Activated naive CD4-positive, alpha-beta T cell treated with anti-CD3 and anti-CD28 coated beads, Interleukin-2, amount 10 ng/mL, durations not matched to agents 7 days and 5 days (primary cell): Measurements from ENCODE around the gene CASR.
"Not testable (repeated sequence)": the region's sequence is repeated elsewhere in the genome, so short reads cannot be mapped to it uniquely, and the experiment has no call there.

ENCODE experiments used
- CTCF ChIA-PET: fragments of 350-600 bp; sonication (Branson Sonifier 250); formaldehyde crosslinking; loops from one replicate; lab custom pipeline; 2021; ENCODE audit warnings: antibody characterized with exemption; lab: Charles Lee
- DNase-seq: peaks from one replicate; pipeline ENCODE4 v3.0.0-alpha.2; 2020
- H3K27ac Mint-ChIP-seq: one replicate; pipeline ENCODE4 v1.8.0; 2021; ENCODE audit warnings: mild to moderate bottlenecking, moderate library complexity, mixed read lengths
- H3K27me3 Mint-ChIP-seq: one replicate; pipeline ENCODE4 v1.8.0; 2021; ENCODE audit warnings: mild to moderate bottlenecking, mixed read lengths
- H3K36me3 Mint-ChIP-seq: one replicate; pipeline ENCODE4 v1.8.0; 2021; ENCODE audit warnings: mixed read lengths
- H3K4me1 Mint-ChIP-seq: one replicate; pipeline ENCODE4 v1.8.0; 2021; ENCODE audit warnings: mixed read lengths
- H3K4me3 Mint-ChIP-seq: one replicate; pipeline ENCODE4 v1.8.0; 2021; ENCODE audit warnings: mild to moderate bottlenecking, moderate library complexity, mixed read lengths
- H3K9me3 Mint-ChIP-seq: one replicate; pipeline ENCODE4 v1.8.0; 2021; ENCODE audit warnings: mixed read lengths

The CASR gene

GRCh38 chr3:122188737-122189136, 5.3 kb downstream of the CASR start:
- no peak for DNase-seq
- Mint-ChIP-seq H3K4me3 (no peak overlapping the region), H3K27ac (no peak overlapping the region), H3K27me3 (peaks cover 50% of the 10 kb centered on the region), H3K4me1 (peaks cover under 1% of the 10 kb centered on the region), H3K9me3 (no peaks in the 10 kb centered on the region), H3K36me3 (no peaks in the 10 kb centered on the region)
- CTCF ChIA-PET = no interaction called here

- Mint-ChIP-seq H3K9me3 (no peaks in the 10 kb centered on the region), H3K4me1 (no peaks in the 10 kb centered on the region), H3K36me3 (no peaks in the 10 kb centered on the region), H3K27ac (no peak overlapping the region), H3K27me3 (peaks cover 44% of the 10 kb centered on the region), H3K4me3 (no peak overlapping the region)
- CTCF ChIA-PET = interaction anchor here (0.6 kb wide), 1 partner anchor 15 kb away, joined by 3 read pairs; no protein-coding TSS in a partner anchor
- no peak for DNase-seq
These were observed 5.9 kb downstream of the CASR start for GRCh38 chr3:122189357-122189756.

- H3K36me3 Mint-ChIP-seq = no peaks in the 10 kb centered on the region
- H3K4me1 Mint-ChIP-seq = no peaks in the 10 kb centered on the region
- no peaks in the 10 kb centered on the region for H3K9me3 Mint-ChIP-seq
- H3K4me3 Mint-ChIP-seq = no peak overlapping the region
- CTCF ChIA-PET = no interaction called here
- DNase-seq = no peak
- H3K27me3 Mint-ChIP-seq = peaks cover 32% of the 10 kb centered on the region
- H3K27ac Mint-ChIP-seq = no peak overlapping the region
These were observed 7.1 kb downstream of the CASR start for GRCh38 chr3:122190525-122190924.

GRCh38 chr3:122198966-122199365, 15.5 kb downstream of the CASR start:
- peaks cover 7% of the 10 kb centered on the region for H3K27me3 Mint-ChIP-seq
- CTCF ChIA-PET = interaction anchor here (0.7 kb wide), 1 partner anchor 586 kb away, joined by 3 read pairs; no protein-coding TSS in a partner anchor
- no peak for DNase-seq
- H3K27ac Mint-ChIP-seq = no peak overlapping the region
- no peak overlapping the region for H3K4me3 Mint-ChIP-seq
- no peaks in the 10 kb centered on the region for H3K36me3 Mint-ChIP-seq
- H3K9me3 Mint-ChIP-seq = no peaks in the 10 kb centered on the region
- no peaks in the 10 kb centered on the region for H3K4me1 Mint-ChIP-seq

GRCh38 chr3:122199552-122199951, 16.1 kb downstream of the CASR start:
- CTCF ChIA-PET = interaction anchor here (0.8 kb wide), 1 partner anchor 98 kb away, joined by 3 read pairs; no protein-coding TSS in a partner anchor
- no peaks in the 10 kb centered on the region for H3K9me3 Mint-ChIP-seq

GRCh38 chr3:122200661-122201060, 17.2 kb downstream of the CASR start:
- CTCF ChIA-PET = interaction anchor here (0.8 kb wide), 1 partner anchor 99 kb away, joined by 3 read pairs; no protein-coding TSS in a partner anchor
- H3K4me3 Mint-ChIP-seq = no peak overlapping the region
- peaks cover 7% of the 10 kb centered on the region for H3K27me3 Mint-ChIP-seq
- H3K27ac Mint-ChIP-seq = no peak overlapping the region
- H3K36me3 Mint-ChIP-seq = no peaks in the 10 kb centered on the region
- no peak for DNase-seq
- H3K4me1 Mint-ChIP-seq = no peaks in the 10 kb centered on the region
- no peaks in the 10 kb centered on the region for H3K9me3 Mint-ChIP-seq

More at GRCh38 chr3:122199552-122199951, 16.1 kb downstream of the CASR start:
- Mint-ChIP-seq H3K27ac (no peak overlapping the region), H3K4me3 (no peak overlapping the region), H3K4me1 (no peaks in the 10 kb centered on the region), H3K27me3 (peaks cover 7% of the 10 kb centered on the region), H3K36me3 (no peaks in the 10 kb centered on the region)
- no peak for DNase-seq

GRCh38 chr3:122201476-122201875, 18.0 kb downstream of the CASR start:
- DNase-seq, H3K9me3 Mint-ChIP-seq, H3K4me1 Mint-ChIP-seq, H3K27me3 Mint-ChIP-seq, H3K4me3 Mint-ChIP-seq, H3K27ac Mint-ChIP-seq, H3K36me3 Mint-ChIP-seq, CTCF ChIA-PET: not testable (repeated sequence)

GRCh38 chr3:122208579-122208978, 25.1 kb downstream of the CASR start:
- CTCF ChIA-PET = no interaction called here

GRCh38 chr3:122213650-122214049, 30.2 kb downstream of the CASR start:
- no peak overlapping the region for H3K4me3 Mint-ChIP-seq
- DNase-seq = no peak
- H3K4me1 Mint-ChIP-seq = no peaks in the 10 kb centered on the region
- H3K9me3 Mint-ChIP-seq = no peaks in the 10 kb centered on the region
- H3K36me3 Mint-ChIP-seq = no peaks in the 10 kb centered on the region
- peaks cover 3% of the 10 kb centered on the region for H3K27me3 Mint-ChIP-seq
- H3K27ac Mint-ChIP-seq = no peak overlapping the region
- CTCF ChIA-PET = no interaction called here

More at GRCh38 chr3:122208579-122208978, 25.1 kb downstream of the CASR start:
- no peaks in the 10 kb centered on the region for H3K36me3 Mint-ChIP-seq
- H3K27me3 Mint-ChIP-seq = no peaks in the 10 kb centered on the region
- DNase-seq = no peak
- no peaks in the 10 kb centered on the region for H3K9me3 Mint-ChIP-seq
- H3K4me1 Mint-ChIP-seq = no peaks in the 10 kb centered on the region
- H3K27ac Mint-ChIP-seq = no peak overlapping the region
- no peak overlapping the region for H3K4me3 Mint-ChIP-seq

- no peak for DNase-seq
These were observed 31.2 kb downstream of the CASR start for GRCh38 chr3:122214711-122215110.

GRCh38 chr3:122215592-122216298, 32.3 kb downstream of the CASR start:
- Mint-ChIP-seq H3K4me3 (no peak overlapping the region), H3K27me3 (peaks cover 11% of the 10 kb centered on the region), H3K27ac (no peak overlapping the region), H3K4me1 (no peaks in the 10 kb centered on the region), H3K9me3 (no peaks in the 10 kb centered on the region), H3K36me3 (no peaks in the 10 kb centered on the region)
- no peak for DNase-seq
- CTCF ChIA-PET = interaction anchor here (0.5 kb wide), 1 partner anchor 85 kb away, joined by 4 read pairs; no protein-coding TSS in a partner anchor

More at GRCh38 chr3:122214711-122215110, 31.2 kb downstream of the CASR start:
- Mint-ChIP-seq H3K4me3 (no peak overlapping the region), H3K27me3 (peaks cover 11% of the 10 kb centered on the region), H3K36me3 (no peaks in the 10 kb centered on the region), H3K27ac (no peak overlapping the region), H3K9me3 (no peaks in the 10 kb centered on the region), H3K4me1 (no peaks in the 10 kb centered on the region)
- CTCF ChIA-PET = no interaction called here

- no peaks in the 10 kb centered on the region for H3K4me1 Mint-ChIP-seq
- H3K36me3 Mint-ChIP-seq = no peaks in the 10 kb centered on the region
- no peak for DNase-seq
- CTCF ChIA-PET = no interaction called here
- H3K9me3 Mint-ChIP-seq = no peaks in the 10 kb centered on the region
- H3K4me3 Mint-ChIP-seq = no peak overlapping the region
- no peak overlapping the region for H3K27ac Mint-ChIP-seq
- peaks cover 19% of the 10 kb centered on the region for H3K27me3 Mint-ChIP-seq
These were observed 34.4 kb downstream of the CASR start for GRCh38 chr3:122217901-122218300.

GRCh38 chr3:122219242-122219872, 35.9 kb downstream of the CASR start:
- CTCF ChIA-PET = no interaction called here
- no peak overlapping the region for H3K4me3 Mint-ChIP-seq
- H3K27me3 Mint-ChIP-seq = peaks cover 31% of the 10 kb centered on the region

GRCh38 chr3:122227036-122227781, 43.7 kb downstream of the CASR start:
- Mint-ChIP-seq H3K27me3 (peaks cover 39% of the 10 kb centered on the region), H3K9me3 (no peaks in the 10 kb centered on the region), H3K36me3 (no peaks in the 10 kb centered on the region), H3K27ac (no peak overlapping the region), H3K4me1 (peaks cover 2% of the 10 kb centered on the region), H3K4me3 (no peak overlapping the region)
- CTCF ChIA-PET = no interaction called here
- DNase-seq = no peak

More at GRCh38 chr3:122219242-122219872, 35.9 kb downstream of the CASR start:
- H3K36me3 Mint-ChIP-seq = no peaks in the 10 kb centered on the region
- H3K4me1 Mint-ChIP-seq = no peaks in the 10 kb centered on the region
- no peak for DNase-seq
- no peak overlapping the region for H3K27ac Mint-ChIP-seq
- H3K9me3 Mint-ChIP-seq = no peaks in the 10 kb centered on the region
